CD4-positive, alpha-beta T cell treated with Interleukin-6 at 100 ng/mL for 8 hours (primary cell): ENCODE data around the gene STK39.
"Not testable (repeated sequence)": the region's sequence is repeated elsewhere in the genome, so short reads cannot be mapped to it uniquely, and the experiment has no call there.

Source experiments
- DNase-seq: peaks from one replicate; pipeline ENCODE4 v3.0.0-alpha.2; 2020; ENCODE audit warnings: mixed read lengths, low spot score

The STK39 gene

GRCh38 chr2:168137510-168138180, 109.8 kb downstream of the STK39 start:
- DNase-seq, result no peak

- DNase-seq, result peak; percentile 13
Measured at GRCh38 chr2:168136392-168136977, 110.9 kb downstream of the STK39 start.

GRCh38 chr2:168135630-168136029, 111.8 kb downstream of the STK39 start:
- DNase-seq, result no peak

DNA sequence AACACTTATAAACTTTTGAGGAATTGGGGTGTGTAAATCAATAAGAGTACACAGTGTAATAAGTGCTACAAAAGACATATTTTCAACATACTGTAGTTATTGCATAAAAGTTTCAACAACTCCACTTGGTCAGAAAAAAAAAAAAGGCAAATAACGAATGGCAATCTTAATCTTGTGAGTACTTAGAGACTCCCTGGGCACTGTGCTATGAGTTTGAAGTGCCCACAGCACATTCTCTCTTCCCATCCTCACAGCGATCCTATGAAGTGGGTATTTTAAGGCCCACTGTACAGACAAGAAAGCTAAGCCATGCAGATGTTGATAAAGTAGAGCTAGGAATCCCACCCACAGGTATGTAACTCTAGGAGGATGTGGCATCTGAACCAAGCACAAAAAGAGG, 112.3 kb downstream of the STK39 start:
- DNase-seq, result no peak

- no peak for DNase-seq
Measured at GRCh38 chr2:168134485-168134884, 112.9 kb downstream of the STK39 start.

- DNase-seq, result no peak
Measured at GRCh38 chr2:168132389-168132788, 115.0 kb downstream of the STK39 start.

DNA sequence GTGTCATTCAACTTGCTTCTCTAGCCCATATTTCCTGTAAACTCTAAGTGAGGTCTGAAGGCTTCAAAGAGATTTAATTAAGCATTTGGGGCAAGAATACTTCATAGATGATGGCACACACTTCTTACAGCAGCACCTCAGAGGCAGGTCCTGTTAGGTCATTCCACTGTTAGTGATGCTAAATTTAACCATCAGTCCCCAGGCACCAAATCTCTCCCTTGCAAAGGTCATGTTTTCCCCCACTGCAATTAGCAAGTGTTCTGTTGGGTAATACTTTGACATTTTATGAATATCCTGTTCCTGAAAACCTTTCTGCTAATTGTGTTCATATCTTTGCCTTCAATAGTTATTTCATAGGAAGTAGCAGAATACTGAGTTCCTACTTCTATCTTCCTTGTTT, 117.0 kb downstream of the STK39 start:
- no peak for DNase-seq

DNA sequence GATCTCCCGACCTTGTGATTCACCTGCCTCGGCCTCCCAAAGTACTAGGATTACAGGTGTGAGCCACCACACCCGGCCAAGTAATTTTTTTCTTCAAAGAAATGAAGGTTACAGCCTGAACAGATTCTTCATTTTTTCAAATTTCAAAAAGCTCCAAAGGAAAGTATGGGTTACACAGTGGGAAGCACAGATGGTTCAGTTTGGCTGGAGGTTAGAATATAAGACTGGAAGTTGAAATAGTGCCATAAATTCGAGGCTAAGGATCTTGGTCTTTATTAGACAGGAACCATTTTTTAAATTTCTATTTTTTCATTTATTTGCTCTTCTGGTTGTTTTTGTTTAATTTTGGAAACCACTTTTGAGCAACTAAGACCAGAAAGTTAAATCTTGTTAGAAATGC, 120.0 kb downstream of the STK39 start:
- DNase-seq, result no peak

GRCh38 chr2:168122210-168122609, 125.2 kb downstream of the STK39 start:
- DNase-seq, result not testable (repeated sequence)

DNA sequence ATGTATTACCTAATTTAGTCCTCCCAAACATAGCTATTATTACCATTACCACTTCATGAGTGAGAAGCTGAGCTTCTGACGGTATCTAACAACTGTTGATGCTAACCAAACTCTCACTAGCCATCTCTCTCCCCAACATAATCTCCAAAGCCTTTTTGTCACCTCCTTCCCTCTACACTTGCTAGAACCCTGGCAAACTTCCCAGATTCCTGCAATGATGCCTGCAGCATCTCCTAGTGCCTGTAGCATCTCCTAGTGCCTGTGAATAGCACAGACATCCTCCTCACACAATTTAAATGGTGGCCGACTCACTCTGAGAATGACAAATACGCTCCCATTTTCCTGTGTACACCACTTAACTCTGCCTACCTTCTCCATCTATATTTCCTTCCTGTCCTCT, 126.7 kb downstream of the STK39 start:
- no peak for DNase-seq

- no peak for DNase-seq
Measured at GRCh38 chr2:168120310-168120709, 127.1 kb downstream of the STK39 start.

DNA sequence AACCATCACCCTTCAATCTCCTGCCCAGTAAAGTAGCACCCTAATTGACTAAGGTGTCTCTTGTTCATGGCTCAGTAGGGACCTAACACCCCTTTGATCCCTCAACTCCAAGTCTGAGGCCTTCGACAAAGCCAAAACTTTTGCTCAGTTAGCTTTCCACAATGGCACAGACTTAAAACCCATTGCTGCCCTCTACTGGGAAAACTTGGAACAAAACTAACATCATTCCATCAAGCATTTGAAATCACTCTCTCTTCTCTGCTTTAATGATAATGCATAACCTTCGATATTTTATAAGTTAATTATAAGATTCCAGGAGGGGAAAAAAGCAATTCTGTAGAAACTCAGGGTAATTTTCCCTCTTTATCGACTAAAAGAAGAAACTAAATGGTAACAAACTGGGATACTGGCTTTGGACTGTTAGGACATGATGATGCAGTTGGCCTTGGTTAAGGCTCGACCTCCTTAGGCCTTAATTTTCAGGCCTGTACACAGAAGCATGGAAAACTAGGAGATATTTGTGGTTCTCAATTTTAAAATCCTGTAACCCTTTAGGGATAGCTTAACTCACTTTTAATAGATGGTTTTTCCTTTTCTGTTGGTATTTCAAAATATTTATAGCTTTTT, 127.8 kb downstream of the STK39 start:
- DNase-seq, result peak; percentile 18

GRCh38 chr2:168118733-168119514, 128.5 kb downstream of the STK39 start:
- peak; percentile 40 for DNase-seq

GRCh38 chr2:168116448-168116847, 130.9 kb downstream of the STK39 start:
- no peak for DNase-seq

GRCh38 chr2:168114619-168115018, 132.8 kb downstream of the STK39 start:
- DNase-seq, result no peak

GRCh38 chr2:168114040-168114439, 133.4 kb downstream of the STK39 start:
- DNase-seq, result no peak

DNA sequence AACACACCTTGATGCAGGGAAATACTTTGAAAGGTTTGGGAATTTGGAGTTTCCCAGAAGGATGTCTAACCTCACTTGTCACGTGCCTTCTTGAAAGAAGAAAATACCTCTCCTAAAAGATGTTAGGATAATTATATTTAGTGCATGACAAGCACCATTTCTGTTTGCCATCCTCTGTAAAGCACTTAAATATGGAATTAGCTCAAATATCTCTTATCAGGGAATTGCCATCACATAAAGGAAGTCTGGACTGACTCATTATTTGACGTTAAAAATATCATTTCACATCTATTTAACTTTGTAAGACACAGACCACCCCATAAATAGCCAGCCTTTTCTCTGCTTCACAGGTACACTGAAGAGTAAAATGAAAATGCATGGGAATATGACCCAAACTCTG, 140.1 kb downstream of the STK39 start:
- DNase-seq, result no peak

DNA sequence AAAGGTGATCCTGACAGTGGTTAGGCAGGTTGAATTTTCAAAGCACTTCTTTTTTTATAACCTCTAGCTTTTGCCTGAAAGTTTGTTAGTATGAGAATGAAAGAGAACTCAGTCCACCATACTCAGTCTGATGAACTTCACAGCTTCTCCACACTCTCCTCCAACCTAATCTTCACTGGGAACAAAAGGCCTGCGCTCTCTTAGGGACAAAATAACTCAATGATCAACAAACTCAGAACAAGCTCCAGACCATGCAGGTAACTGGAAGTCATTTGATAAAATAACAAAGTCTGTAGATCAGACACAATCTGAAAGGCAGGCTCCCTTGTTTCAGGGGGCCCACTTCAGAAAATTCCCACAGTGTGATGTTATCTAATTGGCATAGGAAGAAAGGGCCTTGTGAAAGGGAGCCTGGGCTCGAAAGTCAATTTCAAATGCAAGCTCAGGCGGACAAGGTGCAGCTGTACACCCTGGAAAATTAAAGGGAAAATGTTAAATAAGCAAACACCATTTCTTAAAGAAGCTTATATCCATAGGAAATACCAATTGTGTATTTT, 142.2 kb downstream of the STK39 start:
- DNase-seq, result no peak

- no peak for DNase-seq
Measured at GRCh38 chr2:168097431-168097830, 150.0 kb downstream of the STK39 start.

- no peak for DNase-seq
Measured at GRCh38 chr2:168096158-168096557, 151.2 kb downstream of the STK39 start.

- DNase-seq, result no peak
Measured at GRCh38 chr2:168091986-168092385, 155.4 kb downstream of the STK39 start.

- DNase-seq, result no peak
Measured at GRCh38 chr2:168090366-168091135, 156.8 kb downstream of the STK39 start.
